RCC 7860 (cell line): Measurements from ENCODE around the gene UBA6.

Experiments
- DNase-seq: peaks from one replicate; pipeline ENCODE4 v3.0.0-alpha.2; 2015; ENCODE audit warnings: low spot score
- FAIRE-seq: peaks from 2 replicates; lab custom pipeline; 2012; peaks lifted over from hg19 to GRCh38; lab: Jason Lieb, UNC

Gene UBA6

DNA sequence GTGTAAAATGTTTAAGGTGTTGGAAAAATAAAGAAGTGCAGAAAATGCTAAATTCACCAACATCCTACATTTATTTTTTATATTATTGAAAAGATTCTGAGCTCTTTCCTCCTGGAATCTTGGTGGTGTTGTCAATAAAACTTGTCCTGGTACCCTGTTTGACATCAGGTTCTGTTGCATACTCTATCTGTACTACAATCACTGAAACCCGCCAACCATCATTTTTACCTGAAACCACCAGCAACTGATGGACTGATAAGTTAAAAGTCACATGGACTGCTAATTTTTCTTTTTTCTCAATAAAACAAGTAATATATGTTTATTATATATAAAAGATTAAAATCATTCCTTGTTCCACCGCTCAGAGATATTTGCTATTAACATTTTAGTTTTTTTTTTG is 119.0 kb downstream of the UBA6 start:
- DNase-seq: no peak
- FAIRE-seq: no peak

DNA sequence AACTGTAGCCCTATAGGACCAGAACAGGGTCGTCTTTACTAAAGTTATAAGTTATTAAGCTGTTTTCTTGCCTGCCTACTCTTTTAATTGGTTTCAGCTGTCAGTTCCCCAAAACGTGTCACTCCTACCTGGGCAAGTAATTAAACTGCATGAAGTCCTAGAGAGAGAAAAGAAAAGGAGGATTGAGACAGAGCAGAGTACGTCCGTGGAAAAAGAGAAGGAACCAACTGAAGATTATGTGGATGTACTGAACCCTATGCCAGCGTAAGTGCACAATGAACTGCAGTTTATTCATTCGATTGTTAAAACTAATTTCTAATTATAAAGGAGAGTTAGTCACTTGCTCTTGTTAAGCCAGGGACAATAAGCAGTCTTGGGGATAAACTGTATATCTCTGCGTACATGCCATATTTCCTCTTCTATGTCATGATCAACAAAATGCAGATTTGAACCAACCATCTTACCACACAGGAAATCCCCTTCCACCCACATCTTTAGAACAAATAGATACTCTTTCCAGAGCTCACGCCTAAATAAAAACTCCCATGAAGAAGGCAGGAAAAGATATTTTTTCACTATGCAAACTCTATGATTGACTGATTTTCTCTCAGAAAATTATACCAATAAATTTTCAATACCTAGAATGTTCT is 119.6 kb downstream of the UBA6 start:
- FAIRE-seq: no peak
- DNase-seq: no peak

- FAIRE-seq (no peak), DNase-seq (no peak)
These were observed 120.4 kb downstream of the UBA6 start for GRCh38 chr4:67580577-67580976.

- DNase-seq (no peak), FAIRE-seq (no peak)
These were observed 124.4 kb downstream of the UBA6 start for GRCh38 chr4:67576538-67576937.

- DNase-seq (no peak), FAIRE-seq (no peak)
These were observed 124.9 kb downstream of the UBA6 start for GRCh38 chr4:67576059-67576466.

- FAIRE-seq: no peak
- no peak for DNase-seq
These were observed 125.5 kb downstream of the UBA6 start for GRCh38 chr4:67575232-67576058.

DNA sequence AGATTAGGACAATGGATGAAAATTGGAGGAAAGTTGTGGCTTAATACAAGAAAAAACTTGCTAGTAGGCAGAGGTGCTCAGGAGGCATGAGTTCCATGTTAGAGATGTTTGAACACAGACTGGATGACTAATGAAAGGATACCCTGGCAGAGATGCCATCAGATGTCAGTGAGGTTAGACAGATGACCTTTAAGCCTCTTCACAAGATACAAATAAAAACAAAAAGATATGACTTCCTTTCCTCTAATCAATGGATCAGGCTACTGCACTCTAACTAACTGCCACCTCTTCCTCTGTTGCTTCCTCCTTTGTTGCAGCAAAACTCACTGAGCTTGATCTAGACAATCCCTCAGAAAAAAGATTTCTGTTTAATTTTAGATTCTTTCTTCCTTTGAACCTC is 127.8 kb downstream of the UBA6 start:
- FAIRE-seq: no peak
- DNase-seq: no peak

DNA sequence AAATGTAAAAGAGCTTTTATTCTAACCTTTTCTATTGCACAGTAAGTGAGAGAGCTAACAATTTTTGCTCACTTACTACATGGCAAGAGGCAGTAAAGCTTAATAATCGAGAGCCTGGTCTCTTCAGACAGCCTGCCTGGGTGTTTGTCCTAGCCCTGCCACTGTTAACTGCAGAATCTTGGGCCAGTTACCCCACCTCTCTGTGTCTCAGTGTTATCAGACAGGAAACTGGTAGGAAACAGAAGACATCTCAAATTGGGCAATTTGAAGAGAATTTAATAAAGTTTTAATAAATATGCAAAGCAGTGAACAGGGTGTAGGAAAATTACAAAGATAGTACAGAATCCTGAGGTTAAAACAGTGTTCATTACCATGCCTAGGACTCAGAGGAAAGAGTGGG is 129.0 kb downstream of the UBA6 start:
- no peak for FAIRE-seq
- DNase-seq: no peak

DNA sequence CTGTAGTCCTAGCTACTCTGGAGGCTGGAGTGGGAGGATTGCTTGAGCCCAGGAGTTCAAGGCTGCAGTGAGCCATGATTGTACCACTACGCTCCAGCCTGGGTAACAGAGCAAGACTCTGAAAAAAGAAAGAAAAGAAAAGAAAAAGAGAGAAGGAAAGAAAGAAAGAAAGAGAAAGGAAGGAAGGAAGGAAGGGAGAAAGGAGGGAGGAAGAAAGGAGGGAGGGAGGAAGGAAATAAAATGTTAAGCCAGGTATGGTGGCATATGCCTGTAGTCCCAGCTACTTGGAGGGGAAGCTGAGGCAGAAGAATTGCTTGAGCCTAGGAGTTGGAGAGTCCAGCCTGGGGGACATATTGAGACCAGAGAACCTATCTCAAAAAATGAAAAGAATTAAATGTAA is 130.4 kb downstream of the UBA6 start:
- no peak for DNase-seq
- no peak for FAIRE-seq

GRCh38 chr4:67568820-67569219 is 132.1 kb downstream of the UBA6 start:
- no peak for FAIRE-seq
- no peak for DNase-seq

GRCh38 chr4:67566335-67566734 is 134.6 kb downstream of the UBA6 start:
- DNase-seq: no peak
- no peak for FAIRE-seq

GRCh38 chr4:67565284-67565683 is 135.7 kb downstream of the UBA6 start:
- DNase-seq (no peak), FAIRE-seq (no peak)
